ENCODE measurements around the gene SRGAP1. TPM values are rescaled to one million over a fixed set of nuclear protein-coding genes. Genes with fewer than 3 reads are reported as not detected.
"Not testable (repeated sequence)": the region's sequence is repeated elsewhere in the genome, so short reads cannot be mapped to it uniquely, and the experiment has no call there.

Gene SRGAP1
- polyA plus RNA-seq, 1 donor = 29.7 TPM

GRCh38 chr12:63867053-63867452 is 22.6 kb downstream of the SRGAP1 start:
- DNase-seq = no peak

- DNase-seq = no peak
Observed at GRCh38 chr12:63869656-63870055, 25.2 kb downstream of the SRGAP1 start.

GRCh38 chr12:63870838-63871237 is 26.3 kb downstream of the SRGAP1 start:
- no peak for DNase-seq

- DNase-seq = no peak
Observed at GRCh38 chr12:63874897-63875480, 30.5 kb downstream of the SRGAP1 start.

GRCh38 chr12:63875703-63876102 is 31.2 kb downstream of the SRGAP1 start:
- DNase-seq = no peak

- no peak for DNase-seq
Observed at GRCh38 chr12:63876980-63877379, 32.5 kb downstream of the SRGAP1 start.

GRCh38 chr12:63877693-63878092 is 33.2 kb downstream of the SRGAP1 start:
- no peak for DNase-seq

- not testable (repeated sequence) for DNase-seq
Observed at GRCh38 chr12:63880235-63880634, 35.7 kb downstream of the SRGAP1 start.

GRCh38 chr12:63880742-63881263 is 36.3 kb downstream of the SRGAP1 start:
- DNase-seq = no peak

- DNase-seq = peak; percentile 62
Observed at GRCh38 chr12:63882844-63883243, 38.3 kb downstream of the SRGAP1 start.

- DNase-seq = no peak
Observed at GRCh38 chr12:63885401-63885800, 40.9 kb downstream of the SRGAP1 start.

GRCh38 chr12:63888908-63889635 is 44.6 kb downstream of the SRGAP1 start:
- no peak for DNase-seq

- DNase-seq = no peak
Observed at GRCh38 chr12:63889721-63890509, 45.4 kb downstream of the SRGAP1 start.

GRCh38 chr12:63893170-63893569 is 48.7 kb downstream of the SRGAP1 start:
- DNase-seq = no peak

GRCh38 chr12:63894132-63894531 is 49.6 kb downstream of the SRGAP1 start:
- no peak for DNase-seq

- no peak for DNase-seq
Observed at GRCh38 chr12:63895841-63896240, 51.3 kb downstream of the SRGAP1 start.

- DNase-seq = no peak
Observed at GRCh38 chr12:63897931-63898330, 53.4 kb downstream of the SRGAP1 start.

GRCh38 chr12:63898764-63899337 is 54.4 kb downstream of the SRGAP1 start:
- DNase-seq = no peak

GRCh38 chr12:63899396-63899795 is 54.9 kb downstream of the SRGAP1 start:
- DNase-seq = no peak

- DNase-seq = no peak
Observed at GRCh38 chr12:63900922-63901793, 56.7 kb downstream of the SRGAP1 start.

GRCh38 chr12:63904653-63905052 is 60.2 kb downstream of the SRGAP1 start:
- no peak for DNase-seq

GRCh38 chr12:63905544-63905943 is 61.0 kb downstream of the SRGAP1 start:
- no peak for DNase-seq
